GM23338 (cell line): ENCODE data around the gene MINPP1. TPM values are rescaled to one million over a fixed set of nuclear protein-coding genes. Genes with fewer than 3 reads are reported as not detected.

Experiments used
- ATAC-seq: fragments of 200-7000 bp; cut with Tn5 transposase; 3 replicates; pipeline ENCODE4 v1.9.1; 2020
- DNase-seq: peaks from one replicate; pipeline ENCODE4 v3.0.0-alpha.2; 2015; ENCODE audit warnings: low spot score
- H2AFZ ChIP-seq: fragments of 200-600 bp; sonication (generic); 2 replicates; pipeline ENCODE4 v1.8.0; 2016; ENCODE audit warnings: antibody characterized with exemption, mild to moderate bottlenecking, moderate library complexity
- H3F3A ChIP-seq: fragments of 200-600 bp; sonication (generic); replicated peaks from 2 replicates; pipeline ENCODE4 v1.8.0; 2017; ENCODE audit warnings: antibody characterized with exemption, mixed run types, low read depth
- H3K27ac ChIP-seq: fragments of 200-600 bp; sonication (generic); 2 replicates; pipeline ENCODE4 v1.6.1; 2016; ENCODE audit warnings: low read depth
- H3K27me3 ChIP-seq: fragments of 200-600 bp; sonication (generic); 2 replicates; pipeline ENCODE4 v1.8.0; 2016; ENCODE audit warnings: mild to moderate bottlenecking, mixed run types, moderate library complexity; ENCODE audit not compliant: insufficient read depth
- H3K36me3 ChIP-seq: fragments of 200-600 bp; sonication (generic); 2 replicates; pipeline ENCODE4 v1.8.0; 2016; ENCODE audit warnings: mild to moderate bottlenecking; ENCODE audit not compliant: insufficient read depth
- H3K4me1 ChIP-seq: fragments of 200-600 bp; sonication (generic); 2 replicates; pipeline ENCODE4 v1.8.0; 2016; ENCODE audit warnings: mild to moderate bottlenecking, moderate library complexity; ENCODE audit not compliant: insufficient read depth
- H3K4me2 ChIP-seq: fragments of 200-600 bp; sonication (generic); 2 replicates; pipeline ENCODE4 v1.7.1; 2017; ENCODE audit warnings: mixed run types
- H3K4me3 ChIP-seq: fragments of 200-600 bp; sonication (generic); 2 replicates; pipeline ENCODE4 v1.6.1; 2016; ENCODE audit warnings: mixed run types
- H3K79me2 ChIP-seq: fragments of 200-600 bp; sonication (generic); replicated peaks from 2 replicates; pipeline ENCODE4 v1.8.0; 2017; ENCODE audit warnings: mild to moderate bottlenecking; ENCODE audit not compliant: insufficient read depth
- H3K9me2 ChIP-seq: fragments of 200-600 bp; sonication (generic); 2 replicates; pipeline ENCODE4 v1.8.0; 2017; ENCODE audit not compliant: insufficient read depth
- H4K20me1 ChIP-seq: fragments of 200-600 bp; sonication (generic); replicated peaks from 2 replicates; pipeline ENCODE4 v1.8.0; 2017; ENCODE audit warnings: mild to moderate bottlenecking; ENCODE audit not compliant: insufficient read depth
- H3K27ac Mint-ChIP-seq: 2 replicates; pipeline ENCODE4 v1.8.0; 2020; ENCODE audit warnings: inconsistent platforms, mild to moderate bottlenecking, moderate library complexity, mixed read lengths
- H3K27me3 Mint-ChIP-seq: 3 replicates; pipeline ENCODE4 v1.8.0; 2022; ENCODE audit warnings: low read depth, mild to moderate bottlenecking, moderate library complexity, mixed read lengths, inconsistent platforms; ENCODE audit not compliant: insufficient read depth, poor library complexity
- H3K36me3 Mint-ChIP-seq: 3 replicates; pipeline ENCODE4 v1.8.0; 2021; ENCODE audit warnings: low read depth, mild to moderate bottlenecking, inconsistent platforms, moderate library complexity, mixed read lengths
- H3K4me1 Mint-ChIP-seq: 3 replicates; pipeline ENCODE4 v1.8.0; 2020; ENCODE audit warnings: mild to moderate bottlenecking, inconsistent platforms, mixed read lengths
- H3K4me3 Mint-ChIP-seq: 3 replicates; pipeline ENCODE4 v1.8.0; 2021; ENCODE audit warnings: moderate library complexity, mild to moderate bottlenecking, inconsistent platforms, mixed read lengths
- H3K9me3 Mint-ChIP-seq: 3 replicates; pipeline ENCODE4 v1.8.0; 2020; ENCODE audit warnings: moderate library complexity, mild to moderate bottlenecking, inconsistent platforms, mixed read lengths
- CREB1 ChIP-seq: fragments of 250-450 bp; sonication (Bioruptor Pico); IDR thresholded peaks from 2 replicates; pipeline ENCODE4 v1.5.0; 2020; ENCODE audit warnings: low read depth, mild to moderate bottlenecking, moderate library complexity
- CTCF ChIP-seq, 2 experiments: fragments of 200-600 bp in 1 of 2; sonication (generic) in 1 of 2; conservative IDR thresholded peaks; 2 replicates each; pipeline versions ENCODE4 v1.5.1 to v1.6.1; 2016 to 2017; ENCODE audit warnings: antibody characterized with exemption in 2 of 2, low read depth in 2 of 2, mild to moderate bottlenecking in 2 of 2, moderate library complexity in 1 of 2
- ETS1 ChIP-seq: IDR thresholded peaks from 2 replicates; pipeline ENCODE4 v1.6.1; 2016; ENCODE audit warnings: antibody characterized with exemption
- EZH2 ChIP-seq: fragments of 200-600 bp; sonication (generic); IDR thresholded peaks from one replicate; pipeline ENCODE4 v1.8.0; 2017; ENCODE audit warnings: antibody characterized with exemption, mild to moderate bottlenecking, low read depth; ENCODE audit not compliant: unreplicated experiment
- EZH2phosphoT487 ChIP-seq: fragments of 200-600 bp; sonication (generic); IDR thresholded peaks from one replicate; pipeline ENCODE4 v1.8.1; 2018; ENCODE audit warnings: antibody characterized with exemption; ENCODE audit not compliant: unreplicated experiment
- JUNB ChIP-seq: IDR thresholded peaks from one replicate; pipeline ENCODE4 v1.6.1; 2016; ENCODE audit warnings: antibody characterized with exemption; ENCODE audit not compliant: unreplicated experiment
- NANOG ChIP-seq: IDR thresholded peaks from 2 replicates; pipeline ENCODE4 v1.6.1; 2016; ENCODE audit warnings: antibody characterized with exemption, borderline replicate concordance
- POLR2AphosphoS5 ChIP-seq: IDR thresholded peaks from 2 replicates; pipeline ENCODE4 v1.6.1; 2016; ENCODE audit warnings: antibody characterized with exemption, low read depth
- REST ChIP-seq: IDR thresholded peaks from one replicate; pipeline ENCODE4 v1.6.1; 2018; ENCODE audit warnings: antibody characterized with exemption; ENCODE audit not compliant: unreplicated experiment
- STAT1 ChIP-seq: IDR thresholded peaks from one replicate; pipeline ENCODE4 v1.6.1; 2016; ENCODE audit warnings: antibody characterized with exemption; ENCODE audit not compliant: unreplicated experiment
- ZNF114 ChIP-seq: fragments of 250-450 bp; sonication (Bioruptor Pico); IDR thresholded peaks from 2 replicates; pipeline ENCODE4 v1.5.0; 2020; ENCODE audit warnings: mild to moderate bottlenecking, moderate library complexity
- ZNF331 ChIP-seq: fragments of 250-450 bp; sonication (Bioruptor Pico); IDR thresholded peaks from 2 replicates; pipeline ENCODE4 v1.5.0; 2020; ENCODE audit warnings: low read depth, mild to moderate bottlenecking, moderate library complexity
- ZNF462 ChIP-seq: fragments of 250-450 bp; sonication (Bioruptor Pico); IDR thresholded peaks from 2 replicates; pipeline ENCODE4 v1.5.0; 2020; ENCODE audit warnings: mild to moderate bottlenecking, moderate library complexity
- polyA plus RNA-seq: library from polyadenylated mRNA; unstranded; fragments of >200 nt; fragmentation: Nextera tagmentation; extraction: Ambion mirVana; gene quantifications from 2 replicates; pipeline ENCODE4 v1.2.1, GENCODE V29; 2016
- total RNA-seq: library from RNA; depleted of rRNA; stranded (reverse); fragments of >200 nt; shearing (Covaris generic); gene quantifications from 2 replicates; pipeline ENCODE4 v1.2.3, GENCODE V29; 2014

Gene MINPP1
- total and polyA plus RNA-seq, 2 experiments from 2014 or later, result 27.0 to 39.3 TPM

- TF ChIP-seq ETS1, result no peak
- no peak for TF ChIP-seq POLR2AphosphoS5
- no peak for TF ChIP-seq REST
- TF ChIP-seq ZNF331 (CRISPR knock-in tag), result no peak
- no peak for TF ChIP-seq STAT1
- no peak for TF ChIP-seq ZNF114 (CRISPR knock-in tag)
- TF ChIP-seq EZH2phosphoT487, result no peak
- no peak for TF ChIP-seq NANOG
- no peak for TF ChIP-seq JUNB
These were observed 60.3 kb downstream of the MINPP1 start (continued) for GRCh38 chr10:87565010-87565409.

GRCh38 chr10:87575851-87576250 lies 71.2 kb downstream of the MINPP1 start:
- Histone ChIP-seq H3K79me2 (no peaks in the 10 kb centered on the region), H4K20me1 (no peaks in the 10 kb centered on the region), H3K27me3 (no peaks in the 10 kb centered on the region), H3K36me3 (no peaks in the 10 kb centered on the region), H3K4me3 (no peak overlapping the region), H2AFZ (peak overlapping the region; percentile 69; the same call in 1 of the 2 replicates), H3K9me2 (no peaks in the 10 kb centered on the region; the same call in 1 of the 2 replicates), H3K27ac (no peak overlapping the region), H3K4me2 (no peak overlapping the region), H3F3A (no peaks in the 10 kb centered on the region), H3K4me1 (0 out of 2 replicates have a peak, but pooled peaks cover 5% of the 10 kb centered on the region)
- peaks cover 12% of the 10 kb centered on the region; the same call in 2 of the 3 replicates for H3K9me3 Mint-ChIP-seq
- DNase-seq, result no peak
- H3K27me3 Mint-ChIP-seq, result peaks cover 2% of the 10 kb centered on the region
- H3K4me3 Mint-ChIP-seq, result no peak overlapping the region
- H3K36me3 Mint-ChIP-seq, result peaks cover 8% of the 10 kb centered on the region; the same call in 1 of the 3 replicates
- ATAC-seq, result no peak
- H3K27ac Mint-ChIP-seq, result no peak overlapping the region
- H3K4me1 Mint-ChIP-seq, result peaks cover 9% of the 10 kb centered on the region; the same call in 1 of the 3 replicates
- TF ChIP-seq STAT1, result no peak
- no peak for TF ChIP-seq JUNB
- TF ChIP-seq EZH2, result no peak
- TF ChIP-seq CTCF (conservative IDR thresholded peaks at IDR 0.05; ENCODE audit: low read depth in 2 of 2), result no peak
- no peak for TF ChIP-seq ZNF462 (CRISPR knock-in tag)
- TF ChIP-seq CREB1 (CRISPR knock-in tag), result no peak
- TF ChIP-seq NANOG, result no peak
- TF ChIP-seq ZNF331 (CRISPR knock-in tag), result no peak
- no peak for TF ChIP-seq EZH2phosphoT487
- no peak for TF ChIP-seq ZNF114 (CRISPR knock-in tag)
